ENCODE measurements around the gene SEMA3A.

SEMA3A gene

DNA sequence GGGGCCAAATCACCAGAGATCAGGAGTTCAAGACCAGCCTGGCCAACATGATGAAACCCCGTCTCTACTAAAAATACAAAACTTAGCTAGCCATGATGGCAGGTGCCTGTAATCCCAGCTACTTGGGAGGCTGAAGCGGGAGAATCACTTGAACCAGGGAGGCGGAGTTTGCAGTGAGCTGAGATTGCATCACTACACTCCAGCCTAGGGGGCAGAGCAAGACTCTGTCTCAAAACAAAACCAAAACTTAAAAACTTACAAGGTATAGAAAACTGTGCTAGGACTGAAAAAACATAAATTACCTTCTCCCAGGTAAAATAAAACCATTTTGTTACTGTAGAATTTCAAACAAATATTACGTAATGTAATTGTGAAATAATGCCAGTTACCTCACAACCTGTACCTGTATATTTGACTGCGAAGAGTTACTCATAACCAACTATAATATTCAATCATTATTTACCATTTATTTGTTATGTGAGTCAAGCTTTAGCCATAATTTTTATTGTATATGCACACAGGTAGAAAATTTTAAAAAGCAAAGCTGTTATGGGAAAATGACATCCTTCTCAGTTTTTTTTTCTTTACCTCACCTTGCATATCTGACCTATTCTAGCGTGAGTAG is 180.9 kb downstream of the SEMA3A start:
- DNase-seq (ENCODE audit: low spot score), result no peak

DNA sequence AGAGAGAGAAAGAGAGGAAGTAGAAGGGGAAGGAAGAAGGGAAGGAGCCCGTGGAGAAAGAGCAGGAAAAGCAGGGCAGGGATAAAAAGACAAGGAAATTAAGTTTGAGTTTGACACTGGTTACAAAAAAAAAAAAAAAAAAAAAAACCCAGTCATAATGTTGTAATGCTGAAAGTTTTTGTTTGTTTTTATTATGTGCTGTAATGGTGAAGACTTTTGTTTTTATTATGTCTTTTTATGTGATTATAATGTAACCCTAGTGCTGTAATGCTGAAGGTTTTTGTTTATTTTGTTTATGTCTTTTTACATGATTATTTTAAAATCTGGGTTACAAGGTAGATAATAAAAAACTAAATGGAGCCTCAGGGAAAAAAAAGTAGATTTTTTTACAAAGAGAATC is 184.8 kb downstream of the SEMA3A start:
- DNase-seq (ENCODE audit: low spot score), result no peak

DNA sequence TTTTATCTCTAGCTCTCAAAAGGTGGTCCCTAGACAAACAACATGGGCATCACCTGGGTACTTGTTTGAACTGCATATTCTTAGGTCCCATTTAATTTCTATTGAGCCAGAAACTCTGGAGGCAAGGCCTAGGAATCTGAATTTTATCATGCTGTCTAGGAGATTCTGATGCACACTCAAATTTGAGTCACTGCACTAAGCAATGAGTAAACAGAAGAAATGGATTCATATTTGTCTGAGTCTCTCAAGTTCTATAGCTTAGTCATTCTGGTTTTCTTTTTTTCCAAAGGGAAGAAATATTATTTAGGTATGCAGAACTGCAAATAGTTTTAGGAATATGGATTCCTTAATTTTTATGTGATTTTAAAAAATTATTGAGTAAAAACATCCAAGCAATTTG is 185.5 kb downstream of the SEMA3A start:
- DNase-seq (ENCODE audit: low spot score), result no peak

DNA sequence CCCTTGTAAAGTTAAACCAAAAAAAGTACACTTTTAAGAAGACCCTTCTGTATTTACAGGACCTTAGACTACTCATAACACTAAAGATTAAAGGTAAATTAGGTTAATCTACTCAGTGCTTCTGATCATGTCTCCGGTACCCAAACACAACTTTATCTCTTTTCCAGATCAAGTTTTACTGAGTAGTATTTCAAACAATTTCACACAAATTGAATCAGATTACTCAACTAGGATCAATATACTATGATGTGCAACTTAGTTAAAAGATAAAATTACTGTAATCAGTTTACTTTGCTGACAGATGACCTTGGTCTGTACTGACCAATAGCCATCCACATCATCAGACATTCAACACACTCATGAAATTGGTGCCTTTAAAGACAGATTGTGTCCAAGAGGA is 191.4 kb downstream of the SEMA3A start:
- no peak for DNase-seq (ENCODE audit: low spot score)

DNA sequence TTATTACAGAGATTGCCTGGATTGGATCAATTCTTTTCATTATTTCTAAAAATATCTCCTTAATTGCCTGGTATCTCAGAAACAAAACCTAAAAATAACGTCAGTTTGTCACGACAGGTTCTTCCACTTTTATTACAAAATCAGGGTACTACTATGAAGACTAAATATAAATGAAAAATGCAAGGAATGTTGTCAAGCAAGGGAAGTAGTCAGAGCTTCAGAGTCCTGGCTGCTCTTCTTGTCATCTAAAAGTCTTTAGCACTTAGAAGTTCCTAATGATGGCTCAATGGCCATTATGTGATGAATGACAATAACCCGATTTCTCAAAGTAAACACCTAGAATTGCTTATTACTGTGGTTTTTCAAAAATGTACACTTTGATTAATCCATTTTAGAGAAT is 192.2 kb downstream of the SEMA3A start:
- DNase-seq (ENCODE audit: low spot score), result peak; percentile 7

DNA sequence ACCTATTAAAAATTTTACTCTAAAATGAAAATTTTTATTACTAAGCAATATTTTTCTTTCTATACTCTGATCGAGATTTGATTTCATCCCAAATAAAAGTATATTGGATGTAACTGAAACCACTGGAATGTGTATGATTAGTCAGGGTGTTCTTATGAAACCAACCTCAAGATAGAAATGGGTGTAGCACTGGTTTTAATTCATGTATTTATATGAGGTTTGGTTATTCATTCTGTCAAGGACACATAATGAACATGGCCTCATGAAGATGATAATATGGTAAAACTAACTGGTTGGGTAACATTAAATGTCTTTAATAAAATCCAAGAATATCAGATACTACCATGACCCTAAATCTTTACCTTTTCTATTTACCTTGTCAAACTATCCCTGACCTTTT is 197.7 kb downstream of the SEMA3A start:
- DNase-seq (ENCODE audit: low spot score), result no peak

DNA sequence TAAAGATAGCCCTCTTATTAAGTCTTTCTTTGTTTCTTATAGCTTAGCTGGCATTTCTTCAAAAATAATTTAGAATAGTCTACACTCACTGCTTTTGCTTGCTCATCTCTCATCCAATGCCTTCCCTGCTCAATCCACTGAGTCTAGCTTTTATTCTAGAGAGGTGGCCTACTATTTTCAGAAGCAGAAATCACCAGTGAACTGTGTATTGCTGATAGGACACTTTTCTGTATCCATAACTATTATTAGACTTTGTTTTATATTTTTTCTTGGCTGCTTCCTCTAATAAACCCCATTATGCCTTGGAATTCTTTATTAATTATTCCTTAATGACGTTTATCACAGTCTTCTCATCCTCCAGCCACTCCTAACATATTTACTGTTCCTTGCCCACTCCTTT is 206.8 kb downstream of the SEMA3A start:
- DNase-seq (ENCODE audit: low spot score), result no peak

DNA sequence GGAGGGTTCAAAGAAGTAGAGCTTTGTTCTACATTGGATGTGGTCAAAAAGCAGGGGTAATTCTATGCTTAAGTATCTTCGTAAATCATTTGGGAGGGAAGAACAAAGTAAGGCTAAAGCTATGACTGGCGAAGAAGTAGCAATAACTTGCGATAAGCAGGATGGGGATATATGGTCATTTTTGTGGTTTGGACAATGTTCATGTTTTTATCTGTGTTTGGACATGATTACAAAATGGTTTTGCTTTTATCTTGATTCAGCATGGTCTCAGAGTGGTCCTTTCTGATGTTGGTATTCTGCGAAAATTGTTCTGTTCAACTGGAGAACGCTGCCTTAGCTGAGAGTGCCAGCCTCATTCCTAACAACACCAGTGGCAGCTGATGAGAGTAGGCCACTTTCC is 208.8 kb downstream of the SEMA3A start:
- DNase-seq (ENCODE audit: low spot score), result no peak

DNA sequence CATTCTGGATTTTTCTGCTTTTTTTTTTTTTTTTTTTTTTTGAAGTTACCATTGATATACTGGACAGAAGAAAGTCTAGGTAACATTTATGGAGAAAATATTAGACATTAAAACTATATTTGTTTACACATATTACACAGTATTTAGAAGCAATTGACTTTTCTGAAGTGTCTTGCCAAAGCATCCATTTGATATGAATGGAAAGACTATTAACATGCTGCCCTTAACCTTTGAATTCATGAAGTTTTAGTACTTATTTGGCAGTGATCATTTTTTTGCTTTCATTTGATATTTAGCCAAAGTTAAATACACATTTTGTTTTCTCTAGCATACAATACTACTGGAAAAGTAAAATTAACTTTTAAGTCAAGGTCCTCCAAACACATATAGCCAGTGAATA is 210.0 kb downstream of the SEMA3A start:
- DNase-seq (ENCODE audit: low spot score), result no peak

DNA sequence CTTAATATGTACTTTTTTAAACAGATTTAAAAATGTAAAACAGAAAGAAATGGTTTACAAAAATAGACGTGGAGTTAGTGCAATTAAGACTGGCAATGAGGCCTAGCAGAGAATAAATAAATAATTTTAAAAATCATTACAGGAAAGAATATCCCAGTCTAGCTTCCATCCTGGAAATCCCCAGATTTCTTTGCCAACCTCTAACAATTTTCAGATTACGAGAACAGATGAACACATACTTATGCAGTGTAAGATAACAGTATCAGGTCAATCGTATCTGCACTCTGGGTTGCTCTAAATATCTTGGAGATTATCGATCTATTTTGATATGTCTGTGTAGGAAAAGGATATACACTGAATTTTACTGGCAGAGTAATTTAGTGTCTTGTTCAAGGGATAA is 210.5 kb downstream of the SEMA3A start:
- DNase-seq (ENCODE audit: low spot score), result no peak

DNA sequence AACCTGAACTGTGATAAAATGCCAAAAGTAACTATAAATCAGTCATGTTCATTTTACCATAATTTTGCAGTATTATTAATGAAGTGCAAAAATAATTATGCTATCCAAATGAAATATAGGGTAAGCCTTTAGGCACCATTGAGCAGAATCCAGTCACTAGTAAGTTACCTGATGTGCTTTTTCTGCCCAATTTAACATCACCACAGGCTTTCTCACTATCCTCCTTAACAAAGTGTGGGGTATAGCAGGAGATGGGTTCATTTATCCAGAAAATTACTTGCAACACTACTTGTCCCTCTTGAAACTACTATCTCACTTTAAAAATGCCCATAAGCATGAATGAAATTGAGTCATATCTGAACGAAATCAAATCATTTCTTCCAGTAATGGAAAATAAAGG is 211.0 kb downstream of the SEMA3A start:
- DNase-seq (ENCODE audit: low spot score), result no peak

DNA sequence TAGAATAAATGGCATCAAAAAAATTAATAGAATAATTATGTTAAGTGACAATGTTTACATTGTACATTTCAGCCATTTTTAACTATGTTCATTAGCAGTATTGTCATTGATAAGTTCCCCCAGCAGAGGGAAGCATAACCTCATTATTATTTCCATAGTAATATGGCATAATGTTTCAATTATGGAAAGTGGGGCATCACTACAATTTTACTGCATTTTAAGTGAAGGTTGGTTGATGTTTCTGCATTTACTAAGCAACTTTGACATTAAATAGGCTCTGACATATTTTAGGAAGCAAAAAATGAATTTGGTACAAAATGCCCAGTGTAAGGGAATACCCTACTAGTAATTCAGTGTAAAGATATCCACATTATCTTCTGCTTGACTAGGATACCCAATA is 218.3 kb downstream of the SEMA3A start:
- DNase-seq (ENCODE audit: low spot score), result peak; percentile 17

DNA sequence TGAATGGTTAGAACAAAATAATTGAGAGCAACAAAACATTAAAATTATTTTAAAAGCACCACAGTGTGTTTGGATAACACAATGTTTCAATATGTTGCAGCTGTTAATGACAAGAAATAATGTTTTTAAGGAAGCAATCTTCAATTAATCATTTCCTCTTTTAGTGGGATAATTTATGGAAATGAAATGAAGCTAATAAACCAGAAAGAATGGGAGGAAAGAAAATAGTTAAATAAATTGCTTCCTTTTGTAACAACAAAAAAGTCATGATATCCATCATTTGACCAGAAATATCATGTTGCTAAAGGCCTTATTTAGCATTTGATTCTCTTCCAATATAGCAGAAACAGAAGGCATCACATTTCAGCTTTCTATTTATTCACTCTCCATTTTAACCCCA is 224.5 kb downstream of the SEMA3A start:
- no peak for DNase-seq (ENCODE audit: low spot score)

DNA sequence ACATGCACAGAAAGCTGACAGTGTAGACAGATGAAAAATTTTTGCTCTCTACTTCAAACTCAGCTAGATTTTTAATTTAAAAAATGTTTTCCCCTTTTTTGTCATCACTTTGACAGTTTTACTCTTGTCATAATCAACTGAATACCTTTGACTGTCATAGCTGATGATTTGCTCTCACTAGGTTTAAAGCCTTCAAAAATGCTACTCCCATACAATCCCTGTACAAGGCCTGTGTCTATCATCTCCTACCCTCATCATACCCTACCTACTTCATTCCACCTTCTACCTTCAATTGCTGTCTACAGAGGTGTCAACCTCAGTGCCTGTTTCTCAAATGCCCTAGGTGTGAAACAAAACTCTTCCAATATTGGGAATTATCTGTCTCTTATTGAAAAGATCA is 230.3 kb downstream of the SEMA3A start:
- no peak for DNase-seq (ENCODE audit: low spot score)

DNA sequence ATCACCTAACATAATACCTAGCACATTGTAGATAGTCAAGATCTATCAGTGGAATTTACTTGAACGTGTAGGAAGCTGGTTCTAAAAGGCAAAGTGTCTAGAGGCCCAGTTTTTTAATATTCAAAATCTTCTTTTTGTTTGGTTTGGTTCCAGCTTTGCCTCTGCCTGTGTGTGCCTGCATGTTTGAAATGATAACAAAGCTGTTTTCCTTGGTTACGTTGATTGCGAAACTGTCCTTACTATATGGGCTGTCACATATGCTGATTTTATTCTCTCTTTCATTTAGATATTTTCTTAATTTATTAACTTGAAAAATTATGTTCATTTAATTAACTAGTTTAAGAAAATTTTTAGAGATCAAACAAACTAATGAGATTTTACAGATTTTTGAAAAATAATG is 237.3 kb downstream of the SEMA3A start:
- DNase-seq (ENCODE audit: low spot score), result no peak

DNA sequence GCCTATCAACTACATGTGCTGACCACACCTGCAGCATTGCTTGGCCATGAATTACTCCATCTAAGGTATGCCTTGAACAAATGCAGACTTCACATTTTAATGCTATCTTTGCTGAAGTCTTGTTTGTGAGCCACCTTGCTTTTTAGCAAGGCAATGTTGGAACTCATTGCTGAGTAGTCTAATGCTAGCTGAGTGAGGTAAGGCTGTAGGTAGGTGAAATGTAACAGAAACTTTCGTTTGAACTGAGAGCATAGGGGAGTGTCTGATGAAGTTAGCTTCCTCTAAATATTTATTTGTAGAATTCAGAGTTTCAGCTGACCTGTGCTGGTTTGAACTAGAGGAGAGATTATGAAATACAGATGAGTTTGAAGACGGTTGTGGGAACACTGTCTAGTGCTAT is 238.5 kb downstream of the SEMA3A start:
- no peak for DNase-seq (ENCODE audit: low spot score)

DNA sequence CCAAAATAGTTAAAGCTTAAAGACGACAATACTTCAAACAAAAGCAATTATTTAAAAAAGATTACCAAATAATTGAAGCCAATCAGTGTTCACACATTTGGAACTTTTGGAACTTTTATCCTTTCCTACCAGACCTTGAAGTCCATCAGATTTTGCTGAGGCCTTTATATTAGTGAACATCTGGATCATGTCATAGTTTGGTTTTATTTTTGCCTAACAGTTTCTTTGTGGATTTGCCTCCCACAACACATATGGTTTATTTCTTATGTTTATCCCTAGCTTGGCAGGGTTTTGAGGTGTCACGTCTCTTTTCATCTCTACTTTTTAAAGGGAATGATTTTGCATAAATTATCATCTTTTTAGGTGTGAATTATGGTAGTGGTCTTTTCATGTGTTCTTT is 242.4 kb downstream of the SEMA3A start:
- DNase-seq (ENCODE audit: low spot score), result no peak

DNA sequence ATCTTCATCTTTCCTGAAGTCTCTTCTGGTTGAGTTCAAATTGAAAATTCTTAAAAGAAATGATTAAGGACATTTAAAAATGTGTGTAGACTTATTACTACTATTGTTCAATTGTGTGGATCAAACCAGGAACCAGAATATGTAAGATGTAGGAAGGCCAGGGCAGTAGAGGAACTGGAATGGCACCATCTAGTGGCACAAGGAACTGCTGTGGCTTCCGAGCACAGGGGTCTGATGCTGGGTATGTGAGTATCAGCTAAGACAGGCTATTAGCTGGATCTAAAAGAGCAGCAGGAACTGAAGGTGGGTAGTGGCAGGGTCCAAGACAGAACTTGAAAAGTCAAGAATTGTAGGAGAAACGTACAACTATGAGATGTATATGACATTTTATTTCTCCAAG is 247.3 kb downstream of the SEMA3A start:
- peak; percentile 16 for DNase-seq (ENCODE audit: low spot score)

DNA sequence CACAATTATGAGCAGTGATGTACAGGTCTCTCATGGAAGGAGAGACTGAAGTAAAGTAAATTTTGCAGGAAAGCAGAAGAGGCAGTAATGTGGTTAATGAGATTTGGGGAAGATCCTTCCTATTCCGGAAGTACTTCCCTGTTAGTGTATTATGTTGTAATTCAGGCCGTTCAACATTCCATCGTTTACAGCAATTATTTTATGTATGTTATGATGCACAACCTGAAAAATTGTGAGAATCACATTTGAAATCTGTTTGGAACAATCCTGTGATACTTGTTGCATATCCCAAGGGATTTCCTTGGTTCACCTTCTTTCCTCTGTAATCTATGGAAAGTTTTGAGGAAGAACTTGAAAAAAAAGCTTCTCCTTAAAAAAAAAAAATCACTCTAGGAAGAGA is 247.8 kb downstream of the SEMA3A start:
- no peak for DNase-seq (ENCODE audit: low spot score)

DNA sequence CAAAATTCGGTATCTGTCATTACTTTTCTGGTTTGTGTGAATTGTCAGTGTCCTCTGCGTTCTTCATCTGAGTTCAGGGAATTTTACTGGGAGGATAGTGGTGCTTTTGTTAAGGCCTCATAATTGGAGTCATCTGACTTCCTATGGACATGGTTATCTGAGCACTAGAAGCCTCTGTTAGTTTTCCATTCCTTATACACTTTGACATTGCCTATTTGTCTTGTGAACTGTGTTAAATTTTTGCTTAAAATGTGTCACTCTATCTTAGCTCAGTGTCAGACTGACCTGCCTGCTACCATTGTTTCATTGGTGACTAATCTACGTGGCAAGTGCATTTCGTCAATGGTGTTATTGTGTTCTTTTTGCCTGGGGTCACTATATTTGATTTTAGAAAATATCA is 253.3 kb downstream of the SEMA3A start:
- no peak for DNase-seq (ENCODE audit: low spot score)

DNA sequence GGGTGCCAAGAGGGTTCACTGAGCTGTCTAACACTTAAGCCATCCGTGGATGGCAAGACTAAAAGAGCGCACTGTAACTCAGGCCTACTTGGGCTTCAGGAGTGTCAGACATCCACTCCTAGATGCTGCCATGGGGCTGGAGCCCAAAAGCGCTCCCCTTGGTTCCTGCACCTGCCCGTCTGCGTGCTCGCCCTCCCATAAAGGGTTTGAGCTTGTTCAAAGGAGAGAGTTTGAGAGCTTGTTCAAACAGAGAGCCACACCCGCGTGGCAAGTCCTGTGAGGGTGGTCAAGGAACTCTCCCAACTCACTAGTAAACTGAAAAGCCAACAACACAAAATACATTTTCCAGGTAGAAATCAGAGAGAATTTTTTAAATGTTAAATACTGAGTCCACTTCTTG is 256.7 kb downstream of the SEMA3A start:
- no peak for DNase-seq (ENCODE audit: low spot score)

DNA sequence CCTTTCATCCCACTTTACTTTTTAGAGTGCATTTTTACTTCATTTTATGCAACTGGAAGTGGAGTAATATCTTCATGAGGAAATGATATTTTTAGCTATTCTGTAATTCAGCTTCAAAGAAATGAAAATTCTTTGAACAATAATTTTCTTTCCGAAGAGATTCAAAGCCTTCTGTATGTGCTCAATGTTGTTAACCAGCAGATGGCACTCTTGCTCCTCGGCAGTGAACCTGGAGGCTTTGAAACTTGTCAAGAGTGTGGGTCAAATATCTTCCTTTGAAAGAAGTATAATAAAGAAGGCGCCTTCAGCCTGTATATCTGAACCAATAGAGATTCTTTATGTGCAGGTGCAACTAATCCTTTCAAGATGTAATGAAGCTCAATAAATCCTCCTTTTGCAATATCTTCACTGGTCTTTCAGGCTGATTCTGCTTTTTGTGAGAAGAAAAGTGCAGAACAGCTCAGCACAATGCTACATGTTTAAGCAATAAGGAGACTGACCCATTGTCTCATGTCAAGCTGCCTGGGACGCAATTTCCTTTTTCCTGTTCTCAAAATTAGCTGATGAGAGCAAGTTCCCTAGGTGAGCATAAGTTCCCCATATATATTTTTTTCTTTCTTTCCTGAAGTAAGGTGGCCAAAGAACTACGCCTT is 258.4 kb downstream of the SEMA3A start:
- peak; percentile 55 for DNase-seq (ENCODE audit: low spot score)

DNA sequence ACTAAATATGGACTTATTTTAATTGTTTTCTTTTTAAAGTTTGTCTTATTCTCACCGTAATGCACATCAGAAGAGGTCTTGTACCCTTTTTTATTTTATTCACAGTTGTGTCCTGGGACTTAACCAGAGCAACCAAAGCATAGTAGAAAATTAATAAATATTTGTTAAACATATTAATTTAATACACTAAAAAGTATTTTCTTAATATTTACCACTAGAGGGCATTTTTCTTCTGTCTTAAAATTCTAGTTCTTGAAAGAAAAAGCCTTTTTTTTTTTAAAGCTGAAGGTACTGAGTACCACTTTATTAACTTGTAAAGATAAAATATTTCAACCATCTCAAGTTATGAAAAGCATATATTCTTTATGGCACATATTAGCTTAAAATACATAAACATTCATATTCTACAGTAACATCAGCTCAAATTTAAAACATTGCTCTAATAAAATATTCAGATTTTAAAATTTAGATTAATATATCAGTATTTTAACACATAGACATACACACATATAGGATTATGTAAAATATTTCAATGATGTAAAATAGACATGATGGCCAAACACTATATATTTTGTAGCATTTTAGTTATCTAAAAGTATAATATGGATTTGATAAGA is 260.4 kb downstream of the SEMA3A start:
- DNase-seq (ENCODE audit: low spot score), result no peak

DNA sequence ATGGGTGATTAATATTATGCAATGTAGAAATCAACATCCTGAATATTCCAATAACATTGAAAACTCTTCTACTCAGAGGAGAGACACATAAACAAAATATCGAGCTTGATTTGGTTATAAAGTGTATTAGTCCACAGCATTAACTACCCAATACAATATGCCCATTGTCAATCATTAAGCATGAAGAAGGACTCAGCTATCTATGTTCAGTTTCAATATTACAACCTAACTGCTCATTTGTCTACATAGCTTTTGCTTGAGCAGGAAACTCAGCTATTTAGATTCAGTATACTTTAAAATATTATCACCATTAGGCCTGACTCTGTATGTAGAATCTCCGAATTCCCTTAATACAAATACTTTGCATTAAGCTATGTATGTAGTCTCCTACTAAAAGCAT is 262.6 kb downstream of the SEMA3A start:
- no peak for DNase-seq (ENCODE audit: low spot score)

Measured in AG20443 (cell line).